ENCODE results near the gene PDX1. TPM values are rescaled to one million over a fixed set of nuclear protein-coding genes. Genes with fewer than 3 reads are reported as not detected.
"Not testable (repeated sequence)": the region's sequence is repeated elsewhere in the genome, so short reads cannot be mapped to it uniquely, and the experiment has no call there.

The PDX1 gene
- total RNA-seq, 1 donor from 2014 or later = 2.6 TPM

DNA sequence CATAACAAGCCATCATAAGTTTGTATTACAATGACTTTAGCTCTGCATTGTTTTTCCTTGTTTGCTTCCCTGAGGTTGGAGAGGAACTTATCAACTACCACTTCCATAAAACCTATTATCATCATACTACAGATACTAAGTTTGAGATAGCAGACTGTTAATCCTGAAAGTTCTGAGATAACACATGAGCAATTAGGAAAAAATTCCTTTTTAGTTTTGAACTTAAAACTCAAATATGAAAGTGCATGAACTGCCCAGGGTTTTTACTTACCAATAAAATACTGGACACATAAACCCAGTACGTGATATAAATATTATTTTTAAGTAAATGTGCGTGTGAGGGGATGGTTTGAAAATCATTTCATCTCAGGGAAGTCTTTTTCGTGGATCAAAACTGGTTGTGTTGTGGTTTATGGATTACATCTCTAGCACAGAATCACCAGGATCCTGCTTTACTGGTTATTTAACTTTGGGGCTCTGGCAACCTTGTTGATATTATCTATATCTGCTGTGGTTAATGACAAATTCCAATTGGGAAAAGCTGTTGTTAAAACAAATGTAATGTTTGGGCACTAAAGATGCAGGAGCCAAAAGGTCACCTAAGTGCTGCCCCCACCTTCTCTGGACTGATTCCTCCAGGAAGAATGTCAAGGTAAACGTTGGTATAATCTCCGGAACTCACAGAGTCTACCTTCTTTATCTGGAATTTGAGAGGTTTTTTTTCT is 36.9 kb downstream of the PDX1 start:
- no peak for DNase-seq (ENCODE audit: low spot score)

- no peak for DNase-seq (ENCODE audit: low spot score)
Observed at GRCh38 chr13:27959976-27960361, 40.2 kb downstream of the PDX1 start.

DNA sequence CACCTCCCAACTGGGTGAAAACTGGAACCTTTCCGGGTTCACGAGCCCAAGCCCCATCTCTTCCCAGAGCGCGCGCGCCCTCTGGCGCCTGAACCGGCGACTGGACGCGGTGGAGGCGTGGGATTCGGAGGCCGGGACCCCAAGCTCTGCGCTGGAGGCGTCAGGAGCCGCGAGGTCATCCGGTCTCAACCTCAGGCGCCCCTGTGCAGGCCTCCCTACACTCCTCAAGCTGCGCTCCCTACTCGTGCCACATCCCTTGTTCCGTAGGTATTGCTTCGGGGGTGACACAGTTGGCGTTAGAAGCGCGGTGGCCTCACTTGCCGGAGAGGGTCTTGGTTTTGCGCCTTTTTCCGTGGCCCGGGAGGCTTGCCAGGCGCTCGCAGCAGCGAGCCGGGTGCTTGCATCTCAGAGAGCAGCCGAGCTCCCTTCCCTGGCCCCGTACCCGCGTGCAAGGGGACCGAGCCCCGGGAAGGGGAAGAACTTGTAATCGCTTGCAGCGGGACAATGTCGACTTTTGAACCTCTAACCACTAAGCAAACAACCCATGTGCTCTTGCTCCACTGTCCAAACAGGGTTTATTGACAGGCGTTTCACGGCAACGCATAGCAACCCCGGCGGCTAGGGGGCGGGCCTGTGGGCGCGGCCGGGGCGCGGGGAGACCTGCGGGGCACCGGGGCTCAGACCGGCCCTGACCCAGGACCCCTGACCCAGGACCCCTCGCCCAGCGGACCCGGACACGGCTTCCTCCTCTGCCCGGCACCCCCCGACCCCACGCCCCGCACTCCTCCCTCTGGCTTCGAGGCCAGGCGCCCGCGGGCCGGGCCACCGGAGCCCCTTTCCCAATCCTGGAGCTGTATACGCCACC is 40.8 kb downstream of the PDX1 start:
- DNase-seq (ENCODE audit: low spot score) = no peak

- DNase-seq (ENCODE audit: low spot score) = no peak
Observed at GRCh38 chr13:27961227-27962085, 41.7 kb downstream of the PDX1 start.

GRCh38 chr13:27962128-27962841 is 42.5 kb downstream of the PDX1 start:
- DNase-seq (ENCODE audit: low spot score) = no peak

DNA sequence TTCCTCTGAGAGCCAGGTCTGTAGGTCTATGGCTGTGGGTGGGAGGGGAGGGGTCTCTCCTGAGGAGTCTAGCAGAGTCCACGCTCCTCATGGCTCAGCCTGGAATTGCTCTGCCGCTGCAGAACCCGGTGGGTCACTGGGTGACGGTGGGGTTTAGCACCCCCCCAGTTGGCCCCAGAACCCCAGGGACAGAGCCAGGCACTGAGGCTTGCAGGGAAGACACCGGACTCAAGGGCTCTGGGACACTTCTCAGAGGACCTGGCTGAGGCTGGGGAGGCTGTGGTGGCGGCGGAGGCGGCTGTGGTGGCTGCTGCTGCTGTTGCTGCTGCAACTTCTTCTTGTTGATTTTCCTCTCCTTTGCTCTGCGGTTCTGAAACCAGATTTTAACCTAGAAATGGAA is 43.2 kb downstream of the PDX1 start:
- DNase-seq (ENCODE audit: low spot score) = no peak

- no peak for DNase-seq (ENCODE audit: low spot score)
Observed at GRCh38 chr13:27963491-27963890, 43.7 kb downstream of the PDX1 start.

- not testable (repeated sequence) for DNase-seq (ENCODE audit: low spot score)
Observed at GRCh38 chr13:27964206-27964605, 44.4 kb downstream of the PDX1 start.

GRCh38 chr13:27964741-27965323 is 45.0 kb downstream of the PDX1 start:
- DNase-seq (ENCODE audit: low spot score) = no peak

DNA sequence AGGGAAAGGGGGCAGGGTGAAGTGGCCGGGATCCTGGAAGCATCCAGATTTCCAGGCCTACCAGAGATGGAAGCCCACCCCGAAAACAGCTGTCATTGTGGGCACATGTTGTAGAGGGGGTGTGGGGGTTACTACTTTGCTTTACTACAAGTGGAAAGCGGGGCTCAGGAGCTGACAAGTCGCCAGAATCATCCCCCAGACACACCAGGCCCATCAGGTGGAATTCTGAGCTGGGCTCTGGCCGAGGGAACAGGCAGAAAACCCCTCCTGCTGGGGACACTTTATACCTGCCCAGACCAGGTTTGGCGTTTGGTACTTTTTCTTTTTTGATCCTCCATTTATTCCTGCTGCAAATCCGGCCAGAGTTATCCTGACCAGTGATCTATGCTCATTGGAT is 45.5 kb downstream of the PDX1 start:
- DNase-seq (ENCODE audit: low spot score) = no peak

DNA sequence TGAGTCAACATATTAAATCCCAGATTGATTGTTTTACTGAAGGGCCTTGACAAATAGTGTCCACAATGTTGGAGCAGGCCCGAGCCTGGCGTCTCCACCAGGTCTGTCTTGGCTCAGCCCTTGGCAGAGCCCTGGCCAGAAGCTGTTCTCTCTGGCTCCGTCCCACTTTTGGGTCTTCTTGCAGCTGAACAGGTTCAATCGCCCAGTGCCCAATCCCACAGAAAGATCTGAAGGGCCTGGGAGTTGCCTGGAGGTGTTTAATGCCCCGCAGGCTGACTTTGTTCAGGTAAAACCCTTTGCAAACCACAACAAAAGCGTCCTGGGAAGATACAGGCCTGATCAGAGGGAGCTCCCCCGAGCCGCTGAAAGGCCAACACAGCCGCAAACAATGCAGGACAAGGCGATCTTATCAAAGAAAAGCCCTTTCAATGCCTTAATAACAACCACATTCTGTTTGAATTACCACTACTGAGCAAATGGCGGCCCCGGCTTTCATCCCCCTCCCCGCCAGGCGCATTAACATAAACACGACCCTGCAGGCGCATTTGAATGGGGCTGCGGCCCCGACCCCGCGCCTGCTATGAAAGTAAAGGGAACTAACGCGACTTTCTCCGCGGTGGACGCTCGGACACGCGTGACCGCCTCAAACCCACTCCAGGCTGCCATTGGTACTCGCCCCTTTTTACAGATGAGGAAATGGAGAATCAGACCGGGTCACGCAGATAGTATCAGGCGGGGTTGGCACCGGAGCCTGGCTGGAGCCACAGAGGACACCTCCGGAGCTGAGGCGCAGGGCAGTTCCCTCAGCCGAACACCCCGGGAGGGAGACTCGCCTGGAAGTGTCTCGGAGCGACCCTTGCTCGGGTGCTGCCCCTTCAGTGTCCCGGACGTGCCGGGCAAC is 46.2 kb downstream of the PDX1 start:
- no peak for DNase-seq (ENCODE audit: low spot score)

DNA sequence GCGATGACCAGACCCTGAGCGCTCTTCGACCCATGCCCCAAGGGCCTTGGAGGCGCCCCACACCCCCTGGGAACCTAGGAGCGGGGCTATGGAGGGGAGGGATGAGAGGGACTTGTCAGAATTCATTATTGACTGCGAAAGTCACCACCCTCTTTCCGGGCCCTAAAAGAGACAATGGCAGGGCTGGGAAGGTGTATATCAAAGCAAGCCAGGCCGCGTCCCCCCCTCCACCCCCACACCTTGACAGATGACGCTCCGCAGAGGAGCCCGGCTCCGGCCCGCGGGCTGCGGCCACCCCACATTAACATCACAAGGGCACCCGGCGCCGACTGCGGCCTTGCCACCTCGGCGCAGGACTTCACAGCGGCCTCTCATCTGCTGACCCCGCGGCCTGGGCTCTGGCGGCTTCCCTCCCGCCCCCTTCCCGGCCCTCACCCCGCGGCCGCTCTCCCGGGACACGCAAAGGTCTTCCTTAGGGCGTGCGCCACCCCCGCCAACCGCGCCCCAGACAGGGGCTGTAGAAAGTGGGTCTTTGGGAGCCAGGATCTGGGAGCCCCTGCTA is 46.9 kb downstream of the PDX1 start:
- no peak for DNase-seq (ENCODE audit: low spot score)

DNA sequence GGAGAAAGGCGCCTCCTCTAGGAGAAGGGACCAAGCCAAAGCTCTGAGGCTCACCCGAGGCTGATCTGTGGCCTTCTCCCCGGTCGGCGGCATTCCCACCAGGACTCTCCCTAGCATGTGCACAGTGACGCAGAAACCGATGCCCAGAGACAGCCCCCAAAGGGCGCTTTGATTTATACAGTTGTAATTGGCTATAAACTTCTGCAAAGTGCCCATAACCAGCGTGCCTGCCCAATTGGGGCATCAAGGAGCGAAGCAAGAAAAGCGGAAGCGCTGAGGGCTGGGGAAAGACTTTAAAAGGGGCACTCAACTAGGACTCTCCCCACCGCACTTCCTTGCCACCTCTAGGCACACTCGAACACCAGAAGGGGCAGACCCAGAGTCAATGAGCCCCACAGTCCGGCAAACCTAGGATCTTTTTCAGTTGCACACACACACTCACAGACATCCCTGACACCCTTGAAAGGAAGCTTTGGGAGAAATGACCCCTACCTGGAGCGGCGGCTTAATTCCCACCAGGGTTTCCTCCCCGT is 47.5 kb downstream of the PDX1 start:
- no peak for DNase-seq (ENCODE audit: low spot score)

GRCh38 chr13:27967736-27968315 is 48.0 kb downstream of the PDX1 start:
- DNase-seq (ENCODE audit: low spot score) = no peak

DNA sequence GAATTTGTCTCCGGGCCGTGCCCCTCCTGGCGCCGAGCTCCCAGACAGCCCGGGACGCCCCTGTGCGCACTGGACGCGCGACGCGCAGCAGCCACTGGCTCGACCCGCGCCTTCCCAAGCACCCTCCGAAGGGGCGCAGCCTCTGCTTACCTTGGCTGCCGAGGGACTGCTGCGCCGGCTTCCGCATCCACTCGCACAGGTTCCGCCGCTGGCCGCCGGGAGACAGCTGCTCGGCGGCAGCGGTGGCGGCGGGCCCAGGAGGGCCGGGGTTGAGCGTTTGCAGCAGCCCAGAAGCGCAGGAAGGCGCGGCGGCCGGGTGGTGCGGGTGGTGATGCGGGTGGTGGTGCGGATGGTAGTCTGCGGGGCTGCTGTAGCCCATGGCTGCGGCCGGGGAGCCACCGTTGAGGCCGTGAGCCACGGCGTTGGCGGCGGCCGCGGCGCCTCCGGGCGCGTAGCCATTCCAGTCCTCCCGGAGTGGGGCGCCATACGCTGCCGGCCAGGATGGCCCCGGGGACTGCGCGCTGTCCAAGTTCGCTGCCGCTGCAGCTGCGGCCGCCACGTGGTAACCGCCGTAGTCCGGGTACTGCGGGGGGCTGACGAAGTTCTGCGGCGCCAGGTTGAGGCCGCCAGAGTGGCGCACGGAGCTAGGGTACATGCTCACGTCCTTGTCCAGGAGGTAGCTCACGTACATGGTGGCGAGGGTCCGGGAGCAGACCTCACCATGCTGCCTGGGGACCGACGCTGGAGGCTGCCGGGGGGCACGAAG is 48.7 kb downstream of the PDX1 start:
- DNase-seq (ENCODE audit: low spot score) = no peak

- no peak for DNase-seq (ENCODE audit: low spot score)
Observed at GRCh38 chr13:27969082-27969865, 49.5 kb downstream of the PDX1 start, which contains the start of gene CDX2. CDX2 (minus strand) TSS chr13:27969315; CDS start chr13:27969006, 309 bp downstream.

GRCh38 chr13:27969866-27970229 is 50.0 kb downstream of the PDX1 start:
- no peak for DNase-seq (ENCODE audit: low spot score)

Measured in umbilical cord (tissue), 2 donors.